ENCODE results near the gene NPBWR2.

DNA sequence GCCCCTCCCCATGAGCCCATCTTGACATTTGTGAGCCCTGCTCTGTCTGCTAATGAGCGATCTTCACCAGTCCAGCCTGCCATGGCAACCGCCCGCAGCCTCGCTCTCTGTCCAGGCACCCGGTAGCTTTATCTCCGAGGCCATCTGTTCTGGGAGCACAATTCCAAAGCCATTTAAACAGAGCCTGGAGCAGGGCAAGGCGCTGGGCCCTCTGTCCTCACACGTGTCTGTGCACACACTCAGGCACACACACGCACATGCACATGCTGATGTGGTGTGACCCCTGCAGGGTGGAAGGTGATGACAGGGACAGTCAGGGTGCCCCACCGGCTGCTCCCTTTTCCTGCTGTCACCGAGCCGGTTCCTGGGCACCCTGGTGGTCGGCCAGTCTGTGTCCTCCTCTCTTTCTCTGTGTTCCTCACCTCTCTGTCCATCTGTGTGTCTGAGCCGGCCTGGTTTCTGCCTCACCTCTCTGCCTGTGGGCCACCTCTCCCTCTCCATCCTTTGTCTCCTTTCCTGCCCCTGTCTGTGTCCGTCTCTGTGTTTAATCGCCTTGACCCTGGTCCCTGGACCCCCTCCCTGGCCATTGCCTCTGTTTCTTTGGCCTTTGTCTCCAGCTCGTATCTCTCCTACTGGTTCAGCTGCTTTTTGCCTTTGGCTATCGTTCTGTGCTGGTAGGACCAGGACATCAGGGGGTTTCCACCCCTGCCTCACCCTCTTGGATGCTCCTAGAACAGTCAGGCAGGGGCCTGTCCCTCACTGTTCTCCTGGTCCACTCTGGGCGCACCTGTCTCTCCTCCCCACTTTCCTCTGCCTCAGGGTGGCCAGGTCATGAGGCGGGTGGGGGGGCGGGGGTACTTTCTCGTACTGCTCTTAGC is 48.1 kb upstream of the NPBWR2 start:
- TF ChIP-seq EP300 (IDR thresholded peaks at IDR 0.05): no peak
- TF ChIP-seq, protein P1, sequence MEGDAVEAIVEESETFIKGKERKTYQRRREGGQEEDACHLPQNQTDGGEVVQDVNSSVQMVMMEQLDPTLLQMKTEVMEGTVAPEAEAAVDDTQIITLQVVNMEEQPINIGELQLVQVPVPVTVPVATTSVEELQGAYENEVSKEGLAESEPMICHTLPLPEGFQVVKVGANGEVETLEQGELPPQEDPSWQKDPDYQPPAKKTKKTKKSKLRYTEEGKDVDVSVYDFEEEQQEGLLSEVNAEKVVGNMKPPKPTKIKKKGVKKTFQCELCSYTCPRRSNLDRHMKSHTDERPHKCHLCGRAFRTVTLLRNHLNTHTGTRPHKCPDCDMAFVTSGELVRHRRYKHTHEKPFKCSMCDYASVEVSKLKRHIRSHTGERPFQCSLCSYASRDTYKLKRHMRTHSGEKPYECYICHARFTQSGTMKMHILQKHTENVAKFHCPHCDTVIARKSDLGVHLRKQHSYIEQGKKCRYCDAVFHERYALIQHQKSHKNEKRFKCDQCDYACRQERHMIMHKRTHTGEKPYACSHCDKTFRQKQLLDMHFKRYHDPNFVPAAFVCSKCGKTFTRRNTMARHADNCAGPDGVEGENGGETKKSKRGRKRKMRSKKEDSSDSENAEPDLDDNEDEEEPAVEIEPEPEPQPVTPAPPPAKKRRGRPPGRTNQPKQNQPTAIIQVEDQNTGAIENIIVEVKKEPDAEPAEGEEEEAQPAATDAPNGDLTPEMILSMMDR (IDR thresholded peaks at IDR 0.05): no peak
